CMK (cell line): ENCODE results near the gene CBLN3.
"Not testable (repeated sequence)": the region's sequence is repeated elsewhere in the genome, so short reads cannot be mapped to it uniquely, and the experiment has no call there.

Source experiments
- DNase-seq: peaks from one replicate; pipeline ENCODE4 v3.0.0-alpha.2; 2010; ENCODE audit warnings: low read depth

The CBLN3 gene

DNA sequence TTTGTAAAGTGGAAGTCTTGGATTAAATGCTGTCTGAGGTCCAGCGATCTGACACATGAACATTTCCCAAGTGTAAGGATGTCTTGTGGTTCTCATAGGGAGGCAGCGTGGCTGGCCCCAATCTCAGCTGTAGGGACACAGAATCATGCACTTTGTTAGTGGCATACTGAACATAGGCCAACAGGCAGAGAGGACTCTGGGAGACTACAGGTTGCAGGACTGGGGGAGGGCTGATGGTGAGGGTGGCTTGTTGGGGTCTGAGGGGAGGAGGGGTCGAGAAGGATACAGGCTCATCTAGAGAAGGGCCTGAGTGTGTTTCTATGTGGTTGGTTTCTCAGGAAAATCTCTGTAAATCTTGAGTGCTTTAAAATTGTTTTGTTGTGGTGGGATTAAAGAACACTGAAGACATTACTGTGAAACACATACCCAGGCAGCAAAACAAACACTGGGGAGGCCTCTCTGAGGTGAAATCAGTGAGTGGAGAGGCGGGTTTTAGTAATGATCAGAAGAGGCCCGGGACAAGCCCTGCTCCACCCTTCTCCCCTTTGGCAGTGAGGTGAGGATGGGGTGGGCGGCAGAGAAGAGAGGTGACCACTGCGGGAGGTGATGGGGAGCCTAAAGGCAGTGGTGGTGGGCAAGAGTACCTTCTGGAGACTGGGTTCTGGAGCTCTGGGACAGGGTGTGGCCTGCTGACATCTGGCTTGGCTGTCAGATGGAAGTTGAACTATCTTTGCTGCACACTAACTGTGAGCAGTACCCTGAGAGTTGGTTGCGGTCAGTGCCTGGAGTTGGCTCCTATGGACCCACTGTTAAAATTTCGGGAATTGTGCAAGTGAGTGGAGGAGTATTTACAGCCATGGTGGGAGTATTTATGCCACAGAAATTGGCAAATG, 27.4 kb downstream of the CBLN3 start:
- no peak for DNase-seq

DNA sequence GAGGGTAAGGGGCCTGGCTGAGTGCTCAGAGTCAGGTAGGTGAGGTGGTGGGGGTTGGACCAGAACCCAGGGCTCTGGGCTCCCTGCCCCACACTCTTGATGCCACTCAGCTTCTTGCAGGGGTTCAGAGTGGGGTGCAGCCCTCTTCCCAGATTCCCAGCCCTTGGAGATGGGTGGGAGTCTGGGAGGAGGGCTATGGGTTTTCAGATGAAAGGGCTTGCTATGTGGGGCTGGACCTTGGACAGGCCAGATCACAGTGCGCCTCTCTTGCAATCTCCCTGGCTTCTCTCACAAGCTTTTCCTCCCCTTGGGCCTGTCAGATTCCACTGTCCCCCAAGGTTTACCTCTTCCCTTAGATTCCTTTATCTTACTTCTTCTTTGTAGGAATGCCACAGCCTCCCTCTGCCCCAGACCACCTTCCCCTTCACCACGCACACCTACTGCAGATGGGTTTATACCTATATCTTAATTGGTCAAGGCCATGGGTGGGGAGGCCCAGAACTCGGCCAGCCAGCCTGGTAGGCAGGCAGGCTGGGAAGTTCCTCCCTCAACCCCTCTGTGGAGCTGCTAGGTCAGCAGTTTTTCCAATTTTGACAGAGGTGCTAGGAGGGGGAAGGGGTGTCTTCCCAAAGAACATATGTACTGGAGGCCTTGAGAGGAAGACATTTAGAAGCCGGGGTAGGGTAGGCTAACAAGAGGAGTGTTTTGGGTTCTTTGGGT, 29.3 kb downstream of the CBLN3 start:
- no peak for DNase-seq

DNA sequence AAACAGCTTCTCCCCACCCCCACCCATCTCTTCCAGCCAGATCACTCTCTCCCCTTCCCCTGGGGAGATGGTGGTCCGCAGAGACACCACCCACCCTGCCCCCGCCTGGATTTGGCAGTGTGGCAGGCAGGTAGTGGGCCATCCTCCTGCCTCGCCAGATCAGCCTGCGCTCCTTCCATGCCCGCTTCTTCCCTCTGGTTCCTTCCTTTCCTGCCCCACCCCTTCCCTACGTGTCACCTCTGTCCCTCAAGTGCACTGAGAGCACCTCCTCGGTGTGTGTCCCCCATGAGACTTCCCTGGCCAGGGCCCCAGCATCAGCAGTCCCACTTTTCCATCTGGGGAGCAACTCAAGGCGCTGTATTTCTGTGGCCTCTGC, 30.0 kb downstream of the CBLN3 start:
- no peak for DNase-seq

DNA sequence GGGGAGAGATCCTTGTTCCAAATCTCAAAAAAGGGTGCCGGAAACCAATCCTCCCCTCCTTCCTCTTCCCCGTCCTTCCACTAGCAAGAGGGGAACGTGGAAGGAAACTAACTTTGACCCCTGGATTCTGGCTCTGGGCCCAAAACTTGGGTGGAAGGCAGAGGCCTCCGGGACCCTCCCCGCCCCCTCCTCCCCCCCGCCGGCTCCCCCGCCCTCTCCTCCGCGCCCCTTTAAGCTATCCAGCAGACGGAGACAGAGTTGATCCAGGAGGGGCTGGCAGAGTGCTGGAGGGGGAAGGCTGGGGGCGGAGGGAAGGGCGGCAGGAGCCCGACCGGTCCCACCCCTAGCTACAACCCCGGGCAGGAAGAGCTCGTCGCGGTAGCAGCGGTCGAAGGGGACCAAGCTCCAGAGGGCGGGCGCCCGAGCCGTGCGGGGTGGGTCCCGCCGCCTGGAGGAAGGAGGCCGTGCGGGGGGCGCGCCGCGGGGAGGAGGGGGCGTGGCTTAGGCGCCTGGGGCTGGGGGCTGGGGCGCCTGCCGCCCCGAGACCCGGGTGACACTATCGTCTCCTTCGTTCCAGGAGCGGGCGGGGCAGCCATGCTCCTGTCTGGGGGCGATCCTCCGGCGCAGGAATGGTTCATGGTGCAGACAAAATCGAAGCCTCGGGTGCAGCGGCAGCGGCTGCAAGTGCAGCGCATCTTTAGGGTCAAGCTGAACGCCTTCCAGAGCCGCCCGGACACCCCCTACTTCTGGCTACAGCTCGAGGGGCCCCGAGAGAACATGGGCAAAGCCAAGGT, 30.6 kb downstream of the CBLN3 start, which contains the start of gene NYNRIN:
TSS of gene NYNRIN (plus strand) at position 351 of the 794 bp plus-strand sequence. CDS start at position 595, 244 bp downstream.
- peak; percentile 66 for DNase-seq

DNA sequence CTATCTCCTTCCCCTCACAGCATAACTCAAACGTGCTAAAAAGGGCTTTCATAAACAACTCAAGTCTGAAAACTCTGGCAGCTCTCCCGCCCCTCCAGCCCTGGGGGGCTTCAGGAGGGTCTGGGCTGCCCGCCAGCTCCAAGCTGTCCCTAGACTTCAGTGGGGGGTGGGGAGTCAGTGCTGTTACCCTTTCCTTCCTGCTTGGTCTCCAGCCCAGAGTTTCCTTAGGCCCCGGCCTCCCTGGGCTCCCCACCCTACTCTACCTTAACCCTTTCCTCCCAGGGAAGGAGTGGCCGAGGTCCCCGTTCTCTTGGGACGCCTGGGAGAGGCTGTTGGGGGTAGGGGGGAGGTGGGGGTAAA, 31.2 kb downstream of the CBLN3 start:
- no peak for DNase-seq

DNA sequence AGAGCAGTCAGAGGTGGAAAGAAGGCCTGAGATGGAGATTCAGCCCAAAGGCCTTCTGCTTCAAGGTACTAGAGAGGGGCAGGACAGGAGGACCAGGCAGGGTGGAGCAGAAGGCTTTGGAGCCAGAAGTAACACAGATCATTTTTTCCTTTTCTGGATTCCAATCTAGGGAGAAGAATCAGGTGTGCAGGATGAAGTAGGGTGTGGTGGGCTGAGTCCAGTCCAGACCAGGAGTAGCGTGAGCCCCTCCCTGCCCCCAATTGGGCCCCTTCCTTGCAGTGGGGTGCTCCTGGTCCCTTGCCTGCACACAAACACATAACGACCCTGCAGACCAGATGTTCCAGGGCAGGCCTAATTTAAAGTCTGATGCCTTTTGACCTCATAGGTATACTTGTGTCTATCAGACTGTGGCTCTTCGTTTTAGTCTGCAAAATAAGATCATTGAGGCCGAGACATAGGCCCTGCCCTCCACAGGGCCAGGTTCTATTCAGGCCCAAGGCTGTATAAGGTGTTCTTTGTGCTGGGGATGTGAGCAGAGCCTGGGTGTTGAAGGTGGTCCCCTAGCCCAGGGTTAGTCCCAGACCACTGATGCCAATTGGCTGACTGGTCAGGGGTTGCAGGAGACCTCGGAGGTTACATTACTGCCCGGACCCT, 31.7 kb downstream of the CBLN3 start:
- no peak for DNase-seq

DNA sequence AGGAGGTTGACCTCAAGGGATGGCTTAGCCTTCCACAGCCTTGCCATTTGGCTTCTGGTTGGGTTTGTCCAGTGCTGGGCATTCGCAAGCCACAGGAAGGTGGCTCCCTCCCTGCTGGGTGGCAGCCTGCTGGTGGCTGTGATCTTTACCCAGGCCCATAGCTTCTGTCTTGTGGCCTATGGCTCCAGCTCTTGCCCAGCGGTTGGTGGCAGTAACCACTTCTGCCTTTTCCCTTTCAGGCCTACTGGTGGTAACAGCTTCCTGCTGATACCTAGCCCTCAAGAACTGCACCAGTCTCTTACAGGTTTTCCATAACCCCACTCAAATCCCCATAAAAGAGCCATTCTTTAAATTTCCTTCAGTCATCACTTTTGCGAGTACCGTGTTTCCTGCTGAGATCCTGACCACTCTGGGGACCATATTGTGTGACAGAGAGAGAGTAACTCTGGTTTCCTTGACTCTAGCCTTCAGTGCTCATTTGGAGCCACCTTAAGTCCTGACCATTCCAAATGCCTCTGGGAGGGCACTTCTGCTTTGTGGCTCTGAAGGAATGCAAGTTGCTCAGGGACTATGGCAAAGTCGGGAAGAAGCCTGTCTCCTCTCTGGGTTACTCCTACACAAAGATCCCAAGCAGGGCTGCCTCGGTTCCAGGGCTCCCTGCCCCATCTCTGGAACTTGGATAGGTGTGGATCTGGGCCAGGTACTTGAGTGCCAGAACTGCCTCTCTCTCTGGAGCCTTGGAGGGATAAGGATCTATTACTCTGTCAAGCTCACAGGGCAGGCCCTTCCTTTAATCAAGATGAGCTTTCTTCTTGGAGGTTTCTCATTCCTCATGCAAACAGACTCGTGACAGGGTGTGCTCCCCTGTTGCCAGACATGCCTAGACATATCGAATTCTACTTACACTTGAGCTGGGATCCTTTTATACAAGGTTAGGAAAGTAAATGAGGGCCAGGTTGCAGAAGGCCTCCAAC, 33.6 kb downstream of the CBLN3 start:
- DNase-seq: no peak

DNA sequence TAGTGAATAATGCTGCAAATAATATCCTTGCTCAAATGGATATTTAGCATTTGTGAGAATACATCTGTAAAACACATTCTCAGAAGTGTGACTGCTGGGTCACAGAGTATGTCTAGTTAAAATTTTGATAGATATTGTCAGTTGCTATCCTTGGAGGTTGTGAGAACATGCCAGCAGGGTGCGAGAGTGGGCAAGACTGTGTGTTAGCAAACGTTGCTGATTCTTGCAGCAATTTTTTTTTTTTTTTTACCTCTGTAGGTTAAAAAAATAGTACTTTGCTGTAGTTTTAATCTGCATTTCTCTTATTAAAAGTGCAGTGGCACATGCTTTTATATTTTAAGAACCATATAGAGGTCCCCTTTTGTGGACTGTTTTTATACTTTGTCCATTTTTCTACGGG, 35.2 kb downstream of the CBLN3 start:
- DNase-seq: no peak

DNA sequence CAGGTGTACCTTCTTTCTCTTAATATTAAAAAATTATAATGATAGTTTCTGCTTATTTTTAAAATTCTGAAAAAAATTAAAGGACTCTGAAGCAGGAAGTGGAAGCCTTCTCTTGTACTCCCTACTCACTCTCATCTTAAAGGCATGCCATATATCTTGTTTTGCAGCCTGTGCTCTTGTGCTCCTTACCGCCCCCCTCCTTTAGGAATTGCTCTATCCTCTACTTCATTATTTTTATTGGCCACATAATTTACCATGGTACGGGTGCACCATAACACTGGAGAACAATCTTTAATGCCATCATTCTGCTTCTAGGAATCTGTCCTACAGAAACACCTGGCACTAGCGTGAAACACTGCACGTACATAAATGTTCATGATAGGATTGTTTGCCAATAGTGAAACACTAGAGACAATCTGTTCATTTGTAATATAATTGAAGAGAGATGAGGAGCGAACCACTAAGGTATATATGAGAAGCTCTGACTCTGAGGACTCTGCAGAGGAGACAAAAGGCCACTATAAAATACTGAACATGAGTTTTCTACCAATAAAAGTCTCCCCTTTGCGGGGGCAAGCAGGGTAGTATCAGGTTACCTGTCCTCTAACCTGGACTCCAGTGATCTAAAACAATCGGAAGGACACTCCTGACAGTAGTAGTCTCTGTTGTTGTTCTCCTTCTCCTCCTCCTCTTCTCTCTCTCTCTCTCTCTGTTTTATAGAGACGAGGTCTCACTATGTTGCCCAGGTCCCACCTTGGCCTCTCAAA, 37.0 kb downstream of the CBLN3 start:
- DNase-seq: no peak

DNA sequence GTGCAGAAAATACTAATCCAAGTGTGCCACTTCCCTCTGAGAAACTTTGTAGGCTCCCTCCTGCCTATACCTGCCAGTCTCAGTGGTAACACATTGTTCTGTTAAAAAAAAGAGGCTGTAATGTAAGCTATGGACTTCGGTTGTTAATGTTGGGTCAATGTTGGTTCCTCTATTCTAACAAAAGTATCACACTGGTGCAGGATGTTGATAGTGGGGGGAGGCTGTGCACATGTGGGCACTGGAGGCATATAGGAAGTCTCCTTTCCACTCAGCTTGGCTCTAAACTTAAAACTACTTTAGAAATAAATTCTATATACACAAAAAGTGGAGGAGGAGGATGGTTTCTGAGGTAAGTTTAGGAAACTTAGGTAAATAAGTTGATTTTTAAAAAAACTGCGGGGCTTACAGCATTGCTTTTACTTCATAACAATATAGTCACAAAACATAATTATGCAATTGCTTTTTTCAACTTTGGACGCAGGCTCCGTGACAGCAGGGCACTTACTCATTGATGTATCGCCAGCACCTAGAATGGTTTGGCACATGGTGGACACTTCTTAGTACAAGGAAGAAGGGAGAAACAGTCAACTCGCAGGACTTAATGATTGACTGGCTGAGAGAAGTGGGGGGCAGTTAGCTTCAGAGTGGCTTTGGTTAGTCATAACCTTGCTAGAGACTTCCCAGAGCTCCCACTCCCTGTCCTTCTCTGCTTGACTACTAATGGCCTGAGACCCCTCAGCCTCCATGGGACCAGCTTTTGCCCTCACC, 38.6 kb downstream of the CBLN3 start:
- no peak for DNase-seq

DNA sequence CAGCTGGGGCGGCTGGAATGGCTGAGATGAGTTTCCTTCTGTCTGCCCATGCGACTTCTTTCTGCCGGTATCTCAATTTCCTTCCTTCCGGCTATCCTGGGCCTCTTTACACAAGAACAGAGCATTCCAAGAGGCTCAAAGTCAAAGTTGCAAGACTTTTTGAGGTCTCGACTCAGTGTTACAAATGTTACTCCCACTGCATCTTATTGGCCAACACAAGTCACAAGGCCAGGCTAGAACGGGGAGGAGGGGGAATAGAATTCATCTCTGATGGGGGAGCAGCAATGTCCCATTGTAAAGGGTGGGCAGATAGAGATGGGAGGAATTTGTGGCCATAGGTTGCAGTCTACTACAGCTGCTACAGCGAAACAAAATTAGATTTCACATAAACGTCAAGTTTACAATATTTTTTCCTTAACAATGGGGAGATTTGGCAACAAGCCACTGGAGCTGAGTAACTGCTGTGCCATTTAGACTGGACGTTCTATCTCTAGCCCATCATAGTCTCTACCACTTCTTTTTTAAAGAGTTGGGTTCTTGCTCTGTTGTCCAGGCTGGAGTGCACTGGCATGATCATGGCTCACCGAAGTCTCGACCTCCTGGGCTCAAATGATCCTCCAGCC, 40.1 kb downstream of the CBLN3 start:
- DNase-seq: no peak

DNA sequence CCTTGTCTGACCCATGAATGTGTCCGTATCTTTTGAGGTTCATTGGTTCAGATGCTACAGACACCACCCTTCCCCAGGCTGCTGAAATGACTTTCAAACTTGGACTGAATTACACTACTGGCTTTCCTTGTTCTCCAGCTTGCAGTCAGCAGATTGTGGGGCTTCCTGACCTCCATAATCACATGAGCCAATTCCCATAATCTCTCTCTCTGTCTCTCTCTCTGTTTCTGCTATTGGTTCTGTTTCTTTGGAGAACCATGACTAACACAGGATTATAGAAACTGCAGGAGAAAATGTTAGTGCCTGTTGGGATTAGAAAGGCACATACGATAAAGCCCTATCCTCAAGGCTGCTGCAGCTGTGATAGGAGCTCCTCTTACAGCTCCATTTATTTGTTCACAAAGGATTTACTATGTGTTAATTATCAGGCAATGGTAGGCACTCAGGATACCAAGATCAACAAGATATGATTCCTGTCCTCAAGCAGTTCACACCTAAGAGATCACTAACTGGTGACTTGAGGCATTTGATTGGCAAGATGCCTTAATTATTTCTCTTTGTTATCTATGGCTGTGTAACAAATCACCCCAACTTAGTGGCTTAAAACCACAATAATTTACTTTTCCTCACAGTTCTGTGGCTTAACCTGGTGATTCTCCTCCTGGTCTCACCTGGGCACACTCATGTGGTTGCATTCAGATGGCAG, 40.8 kb downstream of the CBLN3 start:
- DNase-seq: no peak

DNA sequence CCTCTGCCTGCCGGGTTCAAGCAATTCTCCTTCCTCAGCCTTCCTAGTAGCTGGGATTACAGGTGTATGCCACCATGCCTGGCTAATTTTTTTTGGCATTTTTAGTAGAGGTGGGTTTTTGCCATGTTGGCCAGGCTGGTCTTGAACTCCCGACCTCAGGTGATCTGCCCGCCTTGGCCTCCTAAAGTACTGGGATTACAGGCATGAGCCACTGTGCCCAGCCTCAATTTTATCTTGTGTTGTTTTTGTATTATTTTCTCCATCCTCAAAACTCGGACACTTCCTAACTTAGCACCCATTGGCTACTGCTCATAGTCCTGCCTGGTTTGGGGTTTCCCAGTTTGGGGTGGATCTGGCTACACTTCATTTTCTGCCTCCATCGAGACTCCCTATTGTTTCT, 41.9 kb downstream of the CBLN3 start:
- not testable (repeated sequence) for DNase-seq

DNA sequence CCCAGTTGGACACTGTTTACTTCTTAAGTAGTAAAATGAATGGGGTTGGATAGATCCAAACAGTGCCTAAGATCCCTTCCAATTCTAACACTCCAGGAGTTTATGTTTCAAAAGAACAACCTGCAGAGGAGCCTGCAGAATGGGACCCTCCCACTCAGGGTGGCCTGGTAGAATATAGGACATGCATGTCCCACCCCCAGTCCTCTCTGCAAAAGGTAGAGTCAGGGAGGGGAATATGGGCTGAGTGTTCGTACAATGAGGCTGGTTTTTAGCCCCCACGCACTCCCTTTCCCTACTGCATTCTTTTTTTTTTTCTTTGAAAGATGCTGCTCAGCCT, 42.5 kb downstream of the CBLN3 start:
- no peak for DNase-seq

DNA sequence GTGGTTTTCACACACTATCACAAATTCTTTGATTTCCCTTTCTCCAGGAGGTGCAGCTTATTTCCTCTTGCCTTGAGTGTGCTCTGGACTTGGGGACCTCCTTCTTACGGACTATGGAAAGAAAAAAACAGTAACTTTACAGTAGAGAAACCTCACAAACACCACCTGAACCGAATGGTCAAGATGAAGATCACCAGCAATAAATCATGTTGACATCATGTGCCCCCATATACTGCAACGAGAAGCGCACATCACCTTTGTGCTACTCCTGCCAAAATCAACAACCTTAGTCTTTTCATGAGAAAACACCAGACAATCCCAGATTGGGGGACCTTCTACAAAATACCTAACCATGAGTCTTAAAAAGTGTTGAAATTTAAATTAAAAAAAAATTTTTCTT, 43.9 kb downstream of the CBLN3 start:
- DNase-seq: no peak

DNA sequence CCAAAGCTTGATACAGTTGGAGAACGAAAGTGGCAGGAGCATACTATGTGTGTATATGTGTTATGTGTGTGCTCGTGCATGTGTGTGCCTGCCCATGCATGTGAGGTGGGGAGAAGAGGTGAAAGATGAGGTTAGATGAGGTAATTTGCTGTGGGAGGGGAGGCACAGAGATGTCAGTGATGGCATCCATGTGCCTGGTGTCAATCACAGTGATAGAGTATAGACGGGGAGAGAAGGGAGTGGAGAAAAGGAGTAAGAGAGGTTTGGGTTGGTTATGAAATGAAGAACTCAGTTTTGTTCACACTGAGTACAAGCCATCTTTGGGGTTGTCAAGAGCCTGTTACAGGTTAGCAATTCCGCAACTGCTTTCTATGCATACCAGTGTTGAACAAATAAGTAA, 45.3 kb downstream of the CBLN3 start:
- DNase-seq: no peak

DNA sequence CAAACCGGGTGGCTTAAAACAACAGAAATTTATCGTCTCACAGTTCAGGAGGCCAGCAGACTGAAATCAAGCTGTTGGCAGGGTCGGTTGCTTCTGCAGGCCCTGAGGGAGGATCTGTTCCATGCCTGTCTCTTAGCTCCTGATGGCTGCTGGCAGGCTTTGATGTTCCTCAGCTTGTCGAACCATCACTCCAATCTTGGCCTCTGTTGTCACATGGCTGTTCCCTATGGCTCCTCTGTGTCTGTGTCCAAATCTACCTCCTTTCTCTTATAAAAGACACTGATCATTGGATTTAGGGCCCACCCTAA, 47.5 kb downstream of the CBLN3 start:
- DNase-seq: no peak

DNA sequence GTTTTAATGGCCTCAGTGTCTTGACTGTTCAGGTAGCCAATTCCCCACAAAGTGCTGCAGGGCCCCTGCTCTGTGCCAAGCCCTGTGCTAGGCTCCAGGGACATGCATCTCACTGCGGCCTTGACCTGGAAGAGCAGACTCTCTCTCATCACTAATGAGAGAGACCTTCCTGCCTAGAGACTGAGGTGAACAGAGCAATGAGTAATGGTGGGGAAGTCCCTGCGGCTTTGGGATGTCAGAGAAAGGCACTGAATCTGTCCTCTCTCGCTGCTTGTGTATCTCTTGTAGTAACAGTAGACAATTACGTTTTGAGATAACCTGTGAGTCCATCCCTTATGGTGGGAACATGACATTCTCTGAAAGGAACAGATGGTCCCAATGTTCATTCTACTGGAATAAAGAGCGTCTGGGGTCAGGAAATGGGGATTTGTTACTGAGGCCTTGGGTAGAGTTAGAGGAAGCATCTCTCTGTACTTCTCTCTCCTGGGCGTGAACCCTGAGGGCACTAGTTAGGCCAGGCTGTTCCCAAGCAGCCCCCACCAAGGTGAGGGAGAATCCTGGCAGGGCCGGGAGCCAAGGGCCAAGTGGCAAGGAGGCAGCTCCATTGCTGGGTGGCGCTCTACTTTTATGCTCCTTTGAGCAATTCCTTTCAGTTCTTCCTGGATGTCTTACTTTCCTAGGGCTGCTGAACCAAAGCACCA, 48.0 kb downstream of the CBLN3 start:
- DNase-seq: no peak
